Omental fat pad (tissue), 4 donors: ENCODE data around the gene HMCN2. TPM values are rescaled to one million over a fixed set of nuclear protein-coding genes. Genes with fewer than 3 reads are reported as not detected.

Source experiments
- ATAC-seq: fragments of 150-250 bp; one replicate; pipeline ENCODE4 v1.9.1; 2016; ENCODE audit warnings: mild to moderate bottlenecking, moderate library complexity; ENCODE audit not compliant: low FRiP score
- DNase-seq: peaks from one replicate; pipeline ENCODE4 v3.0.0-alpha.2; 2019; ENCODE audit warnings: low spot score
- total RNA-seq, 4 donors: library from RNA; depleted of rRNA; stranded (reverse); fragments of >200 nt; gene quantifications; one replicate each; pipeline ENCODE4 v1.1.0, GENCODE V29; 2016
- TF ChIP-seq, protein P1 (sequence below), 3 donors: fragments of 450-650 bp; IDR thresholded peaks; one replicate each; pipeline ENCODE4 v1.5.1; 2016 to 2017; ENCODE audit warnings: antibody characterized with exemption in 3 of 3, mild to moderate bottlenecking in 3 of 3, moderate library complexity in 2 of 3

Gene HMCN2
- total RNA-seq, 4 donors from 2014 or later, result 0.19 to 5.8 (median 0.75) TPM

DNA sequence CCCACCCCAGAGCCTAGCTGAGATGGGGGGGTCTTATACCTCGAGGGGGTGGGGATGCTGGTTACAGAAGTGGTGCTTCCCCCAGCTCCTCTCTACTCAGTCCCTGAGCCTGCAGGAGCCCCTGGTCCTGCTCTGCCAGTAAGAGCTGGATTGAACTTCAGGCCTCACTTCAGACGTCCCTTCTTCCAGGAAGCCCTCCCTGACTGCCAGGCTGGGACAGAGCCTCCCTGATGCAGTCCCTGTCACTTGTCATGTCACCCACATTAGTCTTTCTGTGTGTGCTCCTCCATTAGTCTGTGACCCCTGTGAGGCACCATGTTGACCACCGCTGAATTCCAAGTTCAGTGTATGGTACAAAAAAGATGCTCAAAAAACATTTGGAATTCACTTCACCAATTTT is 100.5 kb downstream of the HMCN2 start:
- ATAC-seq, result no peak
- DNase-seq, result no peak
- TF ChIP-seq, protein P1, sequence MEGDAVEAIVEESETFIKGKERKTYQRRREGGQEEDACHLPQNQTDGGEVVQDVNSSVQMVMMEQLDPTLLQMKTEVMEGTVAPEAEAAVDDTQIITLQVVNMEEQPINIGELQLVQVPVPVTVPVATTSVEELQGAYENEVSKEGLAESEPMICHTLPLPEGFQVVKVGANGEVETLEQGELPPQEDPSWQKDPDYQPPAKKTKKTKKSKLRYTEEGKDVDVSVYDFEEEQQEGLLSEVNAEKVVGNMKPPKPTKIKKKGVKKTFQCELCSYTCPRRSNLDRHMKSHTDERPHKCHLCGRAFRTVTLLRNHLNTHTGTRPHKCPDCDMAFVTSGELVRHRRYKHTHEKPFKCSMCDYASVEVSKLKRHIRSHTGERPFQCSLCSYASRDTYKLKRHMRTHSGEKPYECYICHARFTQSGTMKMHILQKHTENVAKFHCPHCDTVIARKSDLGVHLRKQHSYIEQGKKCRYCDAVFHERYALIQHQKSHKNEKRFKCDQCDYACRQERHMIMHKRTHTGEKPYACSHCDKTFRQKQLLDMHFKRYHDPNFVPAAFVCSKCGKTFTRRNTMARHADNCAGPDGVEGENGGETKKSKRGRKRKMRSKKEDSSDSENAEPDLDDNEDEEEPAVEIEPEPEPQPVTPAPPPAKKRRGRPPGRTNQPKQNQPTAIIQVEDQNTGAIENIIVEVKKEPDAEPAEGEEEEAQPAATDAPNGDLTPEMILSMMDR (IDR thresholded peaks at IDR 0.05), result no peak

DNA sequence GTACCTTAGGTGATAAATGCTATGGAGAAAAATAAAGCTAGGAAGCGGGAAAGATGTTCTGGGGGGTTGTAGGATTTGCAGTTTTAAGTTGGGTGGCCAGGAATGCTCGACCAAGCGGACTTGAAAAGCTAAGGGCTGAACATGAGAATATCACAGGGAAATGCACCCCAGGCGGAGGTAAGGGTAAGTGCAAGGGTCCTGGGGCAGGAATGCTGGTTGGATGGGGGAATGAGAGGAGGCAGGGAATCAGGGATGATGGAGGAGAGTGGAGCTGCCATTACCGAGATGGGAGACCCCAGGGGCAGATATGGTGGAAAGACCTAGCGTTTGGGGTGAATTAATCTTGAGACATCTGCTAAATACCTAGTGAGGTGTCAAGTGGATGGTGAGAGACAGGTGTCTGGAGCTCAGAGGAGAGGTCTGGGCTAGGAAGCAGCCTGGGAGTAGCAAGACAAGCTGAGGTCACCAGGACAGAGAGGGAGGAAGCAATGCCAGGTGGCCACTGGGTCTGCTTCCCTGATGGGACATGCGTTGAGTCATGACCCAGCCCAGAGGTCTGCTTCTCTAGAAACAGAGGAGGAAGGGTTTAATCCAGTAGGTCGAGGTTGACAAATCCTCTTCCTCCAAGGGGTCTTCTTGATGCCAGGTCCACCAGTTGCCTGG is 101.5 kb downstream of the HMCN2 start:
- TF ChIP-seq, protein P1 (IDR thresholded peaks at IDR 0.05), result no peak
- ATAC-seq (no peak), DNase-seq (no peak)

DNA sequence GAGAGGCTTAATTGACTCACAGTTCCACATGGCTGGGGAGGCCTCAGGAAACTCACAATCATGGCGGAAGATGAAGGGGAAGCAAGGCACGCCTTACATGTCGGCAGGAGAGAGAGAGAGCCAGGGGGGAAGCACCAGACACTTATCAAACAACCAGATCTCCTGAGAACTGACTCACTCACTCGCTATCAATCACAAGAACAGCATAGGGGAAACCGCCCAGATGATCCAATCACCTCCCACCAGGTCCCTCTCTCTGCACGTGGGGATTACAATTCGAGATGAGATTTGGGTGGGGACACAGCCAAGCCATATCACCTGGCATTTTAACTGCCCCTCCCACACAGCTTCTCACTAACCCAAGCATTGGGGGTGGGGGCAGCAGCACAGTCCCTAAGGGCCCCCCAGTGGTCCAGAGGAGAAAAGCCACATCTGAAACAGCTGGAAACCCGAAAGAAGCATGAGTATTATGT is 103.1 kb downstream of the HMCN2 start:
- DNase-seq, result no peak
- ATAC-seq, result no peak

DNA sequence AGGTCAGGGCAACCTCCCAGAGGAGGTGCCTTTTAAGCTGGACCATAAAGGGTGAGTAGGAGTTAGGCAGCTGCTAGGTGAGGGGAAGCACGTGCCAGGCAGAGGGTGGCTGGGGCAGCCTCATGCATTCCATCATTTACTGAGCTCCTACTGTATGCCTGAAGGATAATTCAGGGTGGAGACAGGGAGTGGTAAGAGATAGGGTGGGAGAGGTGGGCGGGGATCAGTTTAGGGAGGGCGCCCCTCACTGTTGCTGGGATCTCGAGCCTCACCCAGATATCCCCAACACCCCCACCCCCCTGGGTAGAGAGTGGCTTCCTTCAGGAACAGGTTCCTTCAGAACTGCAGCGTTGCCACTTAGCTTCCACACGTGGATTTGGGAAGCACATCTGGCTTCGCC is 104.7 kb downstream of the HMCN2 start:
- ATAC-seq, result no peak
- no peak for DNase-seq
- TF ChIP-seq, protein P1 (IDR thresholded peaks at IDR 0.05), result no peak

More for the DNA sequence above, 103.1 kb downstream of the HMCN2 start:
- TF ChIP-seq, protein P1 (IDR thresholded peaks at IDR 0.05), result no peak

DNA sequence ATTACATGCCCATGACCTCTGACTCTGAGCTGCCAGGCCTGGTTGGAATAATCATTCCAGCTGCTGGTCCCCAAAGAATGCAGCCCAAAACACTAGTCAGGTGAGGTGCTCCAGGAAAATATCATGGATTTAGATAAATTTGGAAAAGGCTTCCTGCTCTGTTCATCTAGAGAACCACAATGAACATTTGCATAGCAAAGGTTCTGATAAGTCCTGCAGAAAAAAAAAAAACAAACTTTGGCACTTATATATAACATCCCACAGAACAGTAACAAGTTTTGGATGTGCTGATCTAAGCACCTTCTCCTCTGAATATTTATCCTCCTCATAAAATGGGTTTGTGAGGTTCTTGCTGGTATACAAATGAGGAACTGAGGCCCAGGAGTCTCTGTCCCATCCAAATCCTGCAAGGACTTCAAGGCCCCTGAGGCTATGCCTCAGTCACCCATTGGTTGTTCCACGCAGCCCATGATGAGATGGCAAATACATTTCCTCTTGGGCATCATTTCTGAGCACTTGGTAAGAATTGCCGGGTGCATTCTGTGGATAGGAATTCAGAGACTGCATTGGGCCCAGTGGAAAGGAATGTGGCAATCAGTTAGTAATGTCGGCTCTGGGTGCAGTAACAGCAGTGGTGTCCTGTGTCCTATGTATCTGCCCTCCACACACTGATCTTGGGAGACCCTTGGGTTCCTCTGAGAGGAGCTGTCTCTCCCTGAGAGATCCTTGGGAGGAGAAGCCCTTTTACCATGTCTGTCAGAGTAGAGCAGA is 105.8 kb downstream of the HMCN2 start:
- no peak for DNase-seq
- ATAC-seq, result no peak
- TF ChIP-seq, protein P1 (IDR thresholded peaks at IDR 0.05), result no peak

DNA sequence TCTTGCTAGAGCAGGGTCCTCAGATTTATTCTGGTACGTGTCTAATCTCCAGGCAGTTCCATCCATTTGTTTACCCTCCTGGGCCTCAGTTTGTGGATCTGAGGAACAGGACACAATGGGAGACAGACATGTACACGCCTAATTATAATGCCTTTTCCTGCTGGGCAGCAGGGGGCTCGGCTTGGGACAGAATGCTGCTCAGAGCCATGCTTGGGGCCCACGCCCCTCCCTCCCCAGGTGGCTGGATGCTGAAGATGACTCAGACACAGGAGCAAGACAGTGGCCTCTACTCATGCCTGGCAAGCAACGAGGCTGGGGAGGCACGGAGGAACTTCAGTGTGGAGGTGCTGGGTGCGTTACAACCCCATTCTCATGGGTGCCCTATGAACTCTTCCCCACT is 106.5 kb downstream of the HMCN2 start:
- TF ChIP-seq, protein P1 (IDR thresholded peaks at IDR 0.05), result no peak
- no peak for DNase-seq
- no peak for ATAC-seq
